GM21515 (cell line): ENCODE data around the gene PLEKHA3.

Experiments used
- ATAC-seq: cut with Tn5 transposase; IDR thresholded peaks from one replicate; pipeline ENCODE4 v1.9.1; 2021; ENCODE audit not compliant: unreplicated experiment

Gene PLEKHA3

DNA sequence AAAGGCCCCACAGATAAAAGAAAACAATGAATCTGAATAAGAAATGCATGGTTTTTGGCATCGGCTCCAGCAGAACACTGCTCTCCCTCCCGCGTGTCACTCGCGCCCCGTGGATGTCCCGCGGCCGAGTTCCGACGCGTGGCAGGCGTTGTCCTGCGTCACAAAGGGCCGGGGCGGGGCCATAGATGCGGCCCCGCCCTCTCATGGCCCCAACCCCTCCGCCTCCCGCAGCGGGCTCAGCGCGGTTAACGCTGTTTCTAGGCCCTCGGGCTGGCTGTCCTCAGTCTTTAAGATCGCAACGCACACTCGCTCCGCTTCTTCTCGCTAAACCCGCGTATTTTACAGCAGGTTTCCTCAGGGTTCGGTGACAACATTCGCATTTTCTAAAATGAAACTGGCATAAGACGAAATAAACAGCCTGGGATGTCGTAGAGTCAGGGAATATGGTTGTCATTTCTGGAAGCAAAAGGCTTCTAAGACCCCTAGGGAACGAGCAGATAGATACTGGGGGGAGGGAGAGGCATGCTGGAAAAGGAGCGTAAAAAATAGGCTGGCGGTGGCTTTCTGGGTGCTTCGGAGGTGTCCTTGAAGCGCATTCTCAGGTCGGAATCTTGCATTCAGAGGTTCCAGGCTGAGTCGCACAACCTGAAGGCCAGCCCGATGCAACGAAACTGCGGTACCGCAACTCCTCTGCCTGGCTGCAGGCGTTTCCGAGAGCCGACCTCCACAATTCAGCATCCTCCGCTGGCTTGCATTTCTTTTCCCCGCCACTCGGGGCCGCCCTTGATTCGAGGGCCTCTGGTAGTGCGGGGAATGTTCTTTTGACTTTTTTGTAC lies 1.6 kb upstream of the PLEKHA3 start, which contains the start of gene FKBP7:
TSS of gene FKBP7 (minus strand) at position 162 of the 836 bp plus-strand sequence. CDS start at position 61, 101 bp downstream.
- peak; percentile 48 for ATAC-seq

DNA sequence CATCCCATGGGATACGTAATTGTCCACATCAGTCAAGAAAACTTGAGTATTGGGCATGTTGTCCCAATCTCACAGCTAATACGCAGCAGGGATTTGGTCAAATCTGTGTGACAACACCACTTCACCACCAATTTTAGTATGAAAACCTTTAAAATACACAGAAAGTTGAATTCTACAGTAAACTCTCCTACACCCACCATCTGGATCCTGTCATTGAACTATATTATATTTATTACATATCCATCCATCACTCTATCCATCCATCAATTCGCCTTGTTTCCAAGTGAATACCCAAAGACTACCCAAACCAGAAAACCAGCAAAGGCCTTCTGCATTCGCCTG lies 1.0 kb upstream of the PLEKHA3 start:
- no peak for ATAC-seq

DNA sequence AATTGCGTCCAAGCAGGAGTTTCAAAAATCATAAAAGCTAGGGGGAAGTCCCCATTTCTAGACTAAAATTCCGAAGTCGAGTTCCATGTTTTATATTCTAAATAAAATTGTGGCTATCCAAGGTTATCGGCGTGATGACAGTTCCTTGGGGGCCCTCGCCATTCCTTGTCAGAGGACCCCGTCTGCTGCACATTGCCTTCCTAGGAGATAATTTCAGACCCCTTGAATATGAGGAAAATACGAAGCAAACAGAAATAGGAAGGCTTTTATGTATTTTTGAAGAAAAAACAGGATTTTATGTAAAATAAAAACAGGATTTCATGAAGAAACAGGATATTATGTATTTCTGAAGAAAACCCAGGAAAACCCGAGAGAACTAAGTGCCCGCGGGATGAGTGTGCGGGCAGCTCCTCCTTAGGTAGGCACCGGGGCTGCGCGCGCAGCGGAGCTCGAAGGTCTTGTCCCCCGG lies 465 bp upstream of the PLEKHA3 start:
- ATAC-seq = no peak

- peak; percentile 19 for ATAC-seq
These were observed 2.2 kb downstream of the PLEKHA3 start for GRCh38 chr2:178482437-178482836.

- no peak for ATAC-seq
These were observed 4.2 kb downstream of the PLEKHA3 start for GRCh38 chr2:178484245-178485041.

DNA sequence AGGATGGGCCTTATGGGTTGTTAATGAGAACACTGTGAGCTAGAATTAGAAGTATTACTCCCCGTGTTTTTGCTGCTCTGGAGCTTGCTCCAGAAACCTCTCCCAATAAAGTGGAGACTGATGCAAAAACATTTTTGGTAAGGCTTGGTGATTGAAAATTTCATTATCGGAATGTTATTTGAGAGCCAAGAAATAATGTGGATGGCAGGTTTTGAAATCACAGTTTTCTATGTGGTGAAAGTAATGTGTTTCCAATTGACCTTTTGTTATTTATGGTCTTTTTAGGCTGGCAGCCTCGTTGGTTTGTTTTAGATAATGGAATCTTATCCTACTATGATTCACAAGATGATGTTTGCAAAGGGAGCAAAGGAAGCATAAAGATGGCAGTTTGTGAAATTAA lies 5.1 kb downstream of the PLEKHA3 start:
- ATAC-seq = no peak

- no peak for ATAC-seq
These were observed 11.4 kb downstream of the PLEKHA3 start for GRCh38 chr2:178491612-178492011.

- no peak for ATAC-seq
These were observed 15.8 kb downstream of the PLEKHA3 start for GRCh38 chr2:178496049-178496448.

GRCh38 chr2:178498137-178498536 lies 17.9 kb downstream of the PLEKHA3 start:
- ATAC-seq = peak; percentile 53

- ATAC-seq = no peak
These were observed 19.4 kb downstream of the PLEKHA3 start for GRCh38 chr2:178499640-178500039.

DNA sequence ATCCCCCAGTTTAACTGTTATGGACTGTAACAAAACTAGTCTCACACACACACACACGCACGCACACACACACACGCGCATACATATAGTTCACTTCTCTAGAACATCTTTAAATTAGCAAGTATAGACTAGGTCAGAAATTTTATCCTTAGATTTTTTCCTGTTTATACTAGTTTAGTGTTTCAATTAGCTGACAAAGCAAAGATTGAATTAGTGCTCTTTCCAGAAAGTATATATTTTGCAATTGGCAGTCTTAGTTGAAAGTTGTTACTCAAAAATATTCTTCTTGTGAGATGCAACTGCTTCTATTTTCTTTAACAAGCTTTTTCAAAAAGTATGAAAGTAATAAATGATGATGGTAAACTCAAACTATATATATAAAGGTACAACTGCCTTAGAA lies 22.5 kb downstream of the PLEKHA3 start:
- no peak for ATAC-seq

GRCh38 chr2:178506101-178506500 lies 25.8 kb downstream of the PLEKHA3 start:
- no peak for ATAC-seq

- ATAC-seq = no peak
These were observed 26.3 kb downstream of the PLEKHA3 start for GRCh38 chr2:178506524-178506923.

DNA sequence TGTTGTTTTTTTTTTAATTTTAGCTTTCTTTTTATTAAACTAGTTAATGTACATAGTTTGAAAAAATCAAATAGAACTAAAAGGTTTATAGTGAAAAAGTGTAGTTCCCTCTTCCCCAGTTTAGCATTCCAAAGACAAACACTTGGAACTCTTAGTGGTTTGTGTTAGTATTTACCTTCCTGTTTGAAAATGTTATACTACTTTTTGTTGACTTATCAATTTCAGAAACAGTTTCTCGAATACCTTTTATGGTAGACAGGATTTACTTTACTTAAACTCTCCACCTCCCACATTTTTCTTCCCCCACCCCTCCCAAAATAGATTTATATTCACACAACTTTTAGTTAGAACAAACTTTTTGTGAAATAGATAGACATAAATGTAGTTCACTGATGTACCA lies 26.7 kb downstream of the PLEKHA3 start:
- no peak for ATAC-seq

- no peak for ATAC-seq
These were observed 28.4 kb downstream of the PLEKHA3 start for GRCh38 chr2:178508646-178509045.

DNA sequence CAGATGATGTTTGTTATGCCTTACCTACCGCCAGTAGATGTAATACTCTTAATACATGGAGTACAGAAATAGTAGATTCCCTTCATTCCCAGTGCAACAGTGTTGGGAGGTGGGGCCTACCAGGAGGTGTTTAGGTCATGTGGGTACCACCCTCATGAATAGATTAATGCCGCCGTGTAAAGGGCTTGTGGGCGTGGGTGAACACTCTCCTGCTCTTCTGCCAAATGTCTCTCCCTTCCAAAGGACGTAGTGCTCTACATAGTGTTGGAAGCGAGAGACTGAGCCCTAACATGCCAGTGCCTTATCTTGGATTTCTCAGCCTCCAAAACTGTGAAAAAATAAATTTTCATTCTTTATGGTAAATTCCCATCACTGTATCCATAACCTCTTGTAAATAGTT lies 30.1 kb downstream of the PLEKHA3 start:
- ATAC-seq = no peak

GRCh38 chr2:178512484-178512883 lies 32.2 kb downstream of the PLEKHA3 start:
- no peak for ATAC-seq

GRCh38 chr2:178513876-178514275 lies 33.6 kb downstream of the PLEKHA3 start:
- no peak for ATAC-seq

GRCh38 chr2:178514664-178515063 lies 34.4 kb downstream of the PLEKHA3 start:
- ATAC-seq = no peak

DNA sequence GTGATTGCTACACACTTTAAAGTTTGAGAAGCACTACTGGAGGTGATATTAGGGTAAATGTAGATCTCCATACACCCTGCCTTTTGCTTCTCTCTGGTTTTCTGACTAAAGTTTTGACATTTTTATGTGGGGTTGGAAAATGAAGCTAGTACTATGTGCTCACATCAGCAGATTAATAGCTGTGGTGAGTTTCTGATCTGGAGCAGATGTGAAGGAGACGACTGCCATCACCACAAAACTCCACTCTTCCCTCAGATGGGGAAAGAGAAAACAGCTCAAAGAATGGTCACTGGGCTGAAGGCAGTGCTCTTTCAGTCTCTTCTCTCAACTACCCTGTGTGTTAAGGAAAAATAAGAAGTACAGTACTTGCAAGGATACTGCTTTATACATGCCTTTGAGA lies 37.2 kb downstream of the PLEKHA3 start:
- no peak for ATAC-seq

DNA sequence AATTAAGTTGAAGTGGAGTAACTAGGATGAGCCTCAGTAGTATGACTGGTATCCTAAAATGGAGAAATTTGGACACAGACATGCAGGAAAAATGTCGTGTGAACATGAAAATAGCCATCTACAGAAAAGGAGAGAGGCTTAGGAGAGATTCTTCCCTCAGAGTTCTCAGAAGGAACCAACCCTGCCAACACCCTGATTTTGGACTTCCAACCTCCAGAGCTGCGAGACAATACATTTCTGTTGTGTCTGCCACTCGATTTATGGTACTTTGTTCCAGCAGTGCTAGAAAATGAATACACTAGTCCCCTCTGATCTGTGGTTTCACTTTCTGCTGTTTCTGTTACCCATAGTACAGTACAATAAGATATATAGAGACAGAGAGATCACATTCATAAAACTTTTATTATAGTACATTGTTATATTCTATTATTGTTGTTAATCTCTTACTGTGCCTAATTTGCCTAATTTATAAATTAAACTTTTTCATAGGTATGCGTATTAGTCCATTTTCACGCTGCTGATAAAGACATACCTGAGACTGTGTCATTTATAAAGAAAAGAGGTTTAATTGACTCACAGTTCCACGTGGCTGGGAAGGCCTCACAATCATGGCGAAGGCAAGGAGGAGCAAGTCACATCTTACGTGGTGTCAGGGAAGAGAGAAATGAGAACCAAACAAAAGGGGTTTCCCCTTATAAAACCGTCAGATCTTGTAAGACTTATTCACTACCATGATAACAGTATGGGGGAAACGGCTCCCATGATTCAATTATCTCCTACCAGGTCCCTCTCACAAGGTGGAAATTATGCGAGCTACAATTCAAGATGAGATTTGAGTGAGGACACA lies 41.3 kb downstream of the PLEKHA3 start:
- ATAC-seq = no peak
